ENCODE data around the gene MAPK8.

MAPK8 gene

DNA sequence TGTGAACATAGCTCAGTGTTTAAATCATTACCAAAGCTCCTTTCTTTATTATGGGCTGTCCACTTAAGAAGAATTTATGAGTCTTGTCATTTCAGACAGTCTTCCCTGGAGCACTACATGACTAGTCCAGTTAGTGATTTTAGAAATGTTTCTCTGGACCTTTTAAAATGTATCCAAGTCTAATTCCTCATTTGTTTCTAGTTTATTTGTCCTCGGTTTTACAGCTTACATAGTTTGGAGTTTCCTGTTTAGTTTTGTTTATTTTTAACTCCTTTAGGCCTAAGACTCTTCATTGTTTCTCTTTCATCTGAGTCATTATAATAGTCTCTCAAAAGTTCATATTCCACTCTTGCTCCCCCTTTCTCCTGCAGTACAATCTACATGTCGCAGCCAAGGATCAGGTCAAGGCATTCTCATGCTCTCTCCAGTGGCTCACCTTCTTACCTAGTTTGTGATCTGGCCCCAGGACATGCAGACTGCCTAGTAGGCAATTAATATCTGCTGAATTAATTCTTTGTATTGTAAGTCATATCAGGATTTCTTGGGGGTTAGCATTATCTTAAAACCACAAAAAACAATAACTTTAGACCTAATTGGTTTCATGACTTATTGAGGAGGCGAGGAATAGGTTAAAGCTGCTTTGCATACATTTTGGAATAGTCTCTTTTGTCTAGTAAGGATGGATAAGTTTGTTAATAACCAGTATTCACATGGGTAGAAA is 93.8 kb downstream of the MAPK8 start:
- H3K27ac ChIP-seq (ENCODE audit: extremely low read depth, low read depth, low read length) = no peak overlapping the region
- H3K4me3 ChIP-seq (ENCODE audit: low read depth, low read length) = no peak overlapping the region
- TF ChIP-seq, protein P1, sequence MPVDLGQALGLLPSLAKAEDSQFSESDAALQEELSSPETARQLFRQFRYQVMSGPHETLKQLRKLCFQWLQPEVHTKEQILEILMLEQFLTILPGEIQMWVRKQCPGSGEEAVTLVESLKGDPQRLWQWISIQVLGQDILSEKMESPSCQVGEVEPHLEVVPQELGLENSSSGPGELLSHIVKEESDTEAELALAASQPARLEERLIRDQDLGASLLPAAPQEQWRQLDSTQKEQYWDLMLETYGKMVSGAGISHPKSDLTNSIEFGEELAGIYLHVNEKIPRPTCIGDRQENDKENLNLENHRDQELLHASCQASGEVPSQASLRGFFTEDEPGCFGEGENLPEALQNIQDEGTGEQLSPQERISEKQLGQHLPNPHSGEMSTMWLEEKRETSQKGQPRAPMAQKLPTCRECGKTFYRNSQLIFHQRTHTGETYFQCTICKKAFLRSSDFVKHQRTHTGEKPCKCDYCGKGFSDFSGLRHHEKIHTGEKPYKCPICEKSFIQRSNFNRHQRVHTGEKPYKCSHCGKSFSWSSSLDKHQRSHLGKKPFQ (tag by site-specific recombination; IDR thresholded peaks at IDR 0.05) = no peak
- TF ChIP-seq, protein P2, sequence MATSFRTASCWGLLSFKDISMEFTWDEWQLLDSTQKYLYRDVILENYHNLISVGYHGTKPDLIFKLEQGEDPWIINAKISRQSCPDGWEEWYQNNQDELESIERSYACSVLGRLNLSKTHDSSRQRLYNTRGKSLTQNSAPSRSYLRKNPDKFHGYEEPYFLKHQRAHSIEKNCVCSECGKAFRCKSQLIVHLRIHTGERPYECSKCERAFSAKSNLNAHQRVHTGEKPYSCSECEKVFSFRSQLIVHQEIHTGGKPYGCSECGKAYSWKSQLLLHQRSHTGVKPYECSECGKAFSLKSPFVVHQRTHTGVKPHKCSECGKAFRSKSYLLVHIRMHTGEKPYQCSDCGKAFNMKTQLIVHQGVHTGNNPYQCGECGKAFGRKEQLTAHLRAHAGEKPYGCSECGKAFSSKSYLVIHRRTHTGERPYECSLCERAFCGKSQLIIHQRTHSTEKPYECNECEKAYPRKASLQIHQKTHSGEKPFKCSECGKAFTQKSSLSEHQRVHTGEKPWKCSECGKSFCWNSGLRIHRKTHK (tag by site-specific recombination; IDR thresholded peaks at IDR 0.05) = no peak
- TF ChIP-seq PRDM1 (tag by site-specific recombination; IDR thresholded peaks at IDR 0.05) = peak; percentile 32; the same call in 1 of the 2 replicates
- no peak for TF ChIP-seq BCL11B (tag by site-specific recombination; IDR thresholded peaks at IDR 0.05; ENCODE audit: low read depth)
- peaks cover 8% of the 10 kb centered on the region; the same call in 1 of the 2 replicates for H3K4me1 ChIP-seq (ENCODE audit: control insufficient read depth, insufficient read depth, low read length)
- H3K9me3 ChIP-seq (ENCODE audit: control insufficient read depth, insufficient read depth, low read depth, low read length) = no peaks in the 10 kb centered on the region
- ChIA-PET POLR2A (no interaction called here), CTCF (interaction anchor here (0.8 to 1.1 kb wide), 3 partner anchors 18 to 44 kb away, joined by 3 read pairs; no protein-coding TSS in a partner anchor)
- no peaks in the 10 kb centered on the region for H3K36me3 ChIP-seq (ENCODE audit: control insufficient read depth in 2 of 2, insufficient read depth in 1 of 2, low read length in 2 of 2)

DNA sequence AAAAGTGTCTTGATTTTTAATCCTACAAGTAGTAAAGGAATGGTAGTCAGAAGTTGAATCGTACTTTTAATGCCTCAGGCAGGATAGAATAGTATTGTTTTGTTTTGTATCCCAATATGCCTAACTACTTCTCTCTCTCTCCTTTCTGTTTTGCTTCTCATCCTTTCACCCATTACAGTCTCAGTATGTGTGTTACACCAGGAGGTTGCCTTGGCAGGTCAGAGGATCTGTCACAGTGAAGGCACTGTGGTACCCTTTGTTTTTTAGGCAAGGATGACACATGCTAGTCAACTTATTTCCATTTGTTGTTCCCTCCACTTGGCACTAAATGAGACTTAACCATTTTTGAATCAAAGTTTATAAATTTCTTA is 94.4 kb downstream of the MAPK8 start:
- Histone ChIP-seq H3K9me3 (ENCODE audit: control insufficient read depth, insufficient read depth, low read depth, low read length) (no peaks in the 10 kb centered on the region), H3K27ac (ENCODE audit: extremely low read depth, low read depth, low read length) (no peak overlapping the region), H3K4me1 (ENCODE audit: control insufficient read depth, insufficient read depth, low read length) (peaks cover 8% of the 10 kb centered on the region; the same call in 1 of the 2 replicates), H3K4me3 (ENCODE audit: low read depth, low read length) (no peak overlapping the region), H3K36me3 (ENCODE audit: control insufficient read depth in 2 of 2, insufficient read depth in 1 of 2, low read length in 2 of 2) (no peaks in the 10 kb centered on the region)
- POLR2A ChIA-PET = no interaction called here
- TF ChIP-seq, protein P1 (tag by site-specific recombination; IDR thresholded peaks at IDR 0.05) = no peak
- TF ChIP-seq ZBTB7A (tag by site-specific recombination; IDR thresholded peaks at IDR 0.05; ENCODE audit: low read depth) = no peak
- TF ChIP-seq SETDB1 (IDR thresholded peaks at IDR 0.05; ENCODE audit: insufficient read length, low read length) = no peak
- no peak for TF ChIP-seq KLF9 (tag by site-specific recombination; IDR thresholded peaks at IDR 0.05; ENCODE audit: low read depth)
- no peak for TF ChIP-seq ZNF146 (tag by site-specific recombination; IDR thresholded peaks at IDR 0.05)
- TF ChIP-seq ZBTB17 (tag by site-specific recombination; IDR thresholded peaks at IDR 0.05) = no peak
- no peak for TF ChIP-seq ZNF426 (tag by site-specific recombination; IDR thresholded peaks at IDR 0.05)
- TF ChIP-seq, protein P3, sequence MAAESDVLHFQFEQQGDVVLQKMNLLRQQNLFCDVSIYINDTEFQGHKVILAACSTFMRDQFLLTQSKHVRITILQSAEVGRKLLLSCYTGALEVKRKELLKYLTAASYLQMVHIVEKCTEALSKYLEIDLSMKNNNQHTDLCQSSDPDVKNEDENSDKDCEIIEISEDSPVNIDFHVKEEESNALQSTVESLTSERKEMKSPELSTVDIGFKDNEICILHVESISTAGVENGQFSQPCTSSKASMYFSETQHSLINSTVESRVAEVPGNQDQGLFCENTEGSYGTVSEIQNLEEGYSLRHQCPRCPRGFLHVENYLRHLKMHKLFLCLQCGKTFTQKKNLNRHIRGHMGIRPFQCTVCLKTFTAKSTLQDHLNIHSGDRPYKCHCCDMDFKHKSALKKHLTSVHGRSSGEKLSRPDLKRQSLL (tag by site-specific recombination; IDR thresholded peaks at IDR 0.05) = no peak
- TF ChIP-seq, protein P4, sequence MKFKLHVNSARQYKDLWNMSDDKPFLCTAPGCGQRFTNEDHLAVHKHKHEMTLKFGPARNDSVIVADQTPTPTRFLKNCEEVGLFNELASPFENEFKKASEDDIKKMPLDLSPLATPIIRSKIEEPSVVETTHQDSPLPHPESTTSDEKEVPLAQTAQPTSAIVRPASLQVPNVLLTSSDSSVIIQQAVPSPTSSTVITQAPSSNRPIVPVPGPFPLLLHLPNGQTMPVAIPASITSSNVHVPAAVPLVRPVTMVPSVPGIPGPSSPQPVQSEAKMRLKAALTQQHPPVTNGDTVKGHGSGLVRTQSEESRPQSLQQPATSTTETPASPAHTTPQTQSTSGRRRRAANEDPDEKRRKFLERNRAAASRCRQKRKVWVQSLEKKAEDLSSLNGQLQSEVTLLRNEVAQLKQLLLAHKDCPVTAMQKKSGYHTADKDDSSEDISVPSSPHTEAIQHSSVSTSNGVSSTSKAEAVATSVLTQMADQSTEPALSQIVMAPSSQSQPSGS (tag by site-specific recombination; IDR thresholded peaks at IDR 0.05; ENCODE audit: low read depth) = no peak
- no peak for TF ChIP-seq ZNF549 (tag by site-specific recombination; IDR thresholded peaks at IDR 0.05)
- TF ChIP-seq, protein P5, sequence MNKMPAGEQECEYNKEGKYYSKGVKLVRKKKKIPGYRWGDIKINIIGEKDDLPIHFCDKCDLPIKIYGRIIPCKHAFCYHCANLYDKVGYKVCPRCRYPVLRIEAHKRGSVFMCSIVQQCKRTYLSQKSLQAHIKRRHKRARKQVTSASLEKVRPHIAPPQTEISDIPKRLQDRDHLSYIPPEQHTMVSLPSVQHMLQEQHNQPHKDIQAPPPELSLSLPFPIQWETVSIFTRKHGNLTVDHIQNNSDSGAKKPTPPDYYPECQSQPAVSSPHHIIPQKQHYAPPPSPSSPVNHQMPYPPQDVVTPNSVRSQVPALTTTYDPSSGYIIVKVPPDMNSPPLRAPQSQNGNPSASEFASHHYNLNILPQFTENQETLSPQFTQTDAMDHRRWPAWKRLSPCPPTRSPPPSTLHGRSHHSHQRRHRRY (tag by site-specific recombination; IDR thresholded peaks at IDR 0.05) = no peak
- TF ChIP-seq ZNF169 (tag by site-specific recombination; IDR thresholded peaks at IDR 0.05) = no peak
- no peak for TF ChIP-seq ZNF239 (tag by site-specific recombination; IDR thresholded peaks at IDR 0.05)
- no peak for TF ChIP-seq ZNF530 (tag by site-specific recombination; IDR thresholded peaks at IDR 0.05; ENCODE audit: low read depth)
- no peak for TF ChIP-seq YY1 (tag by site-specific recombination; IDR thresholded peaks at IDR 0.05)
- TF ChIP-seq, protein P6, sequence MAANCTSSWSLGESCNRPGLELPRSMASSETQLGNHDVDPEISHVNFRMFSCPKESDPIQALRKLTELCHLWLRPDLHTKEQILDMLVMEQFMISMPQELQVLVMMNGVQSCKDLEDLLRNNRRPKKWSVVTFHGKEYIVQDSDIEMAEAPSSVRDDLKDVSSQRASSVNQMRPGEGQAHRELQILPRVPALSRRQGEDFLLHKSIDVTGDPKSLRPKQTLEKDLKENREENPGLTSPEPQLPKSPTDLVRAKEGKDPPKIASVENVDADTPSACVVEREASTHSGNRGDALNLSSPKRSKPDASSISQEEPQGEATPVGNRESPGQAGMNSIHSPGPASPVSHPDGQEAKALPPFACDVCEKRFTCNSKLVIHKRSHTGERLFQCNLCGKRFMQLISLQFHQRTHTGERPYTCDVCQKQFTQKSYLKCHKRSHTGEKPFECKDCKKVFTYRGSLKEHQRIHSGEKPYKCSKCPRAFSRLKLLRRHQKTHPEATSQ (tag by site-specific recombination; IDR thresholded peaks at IDR 0.05) = no peak
- CTCF ChIA-PET = interaction anchor here (0.5 kb wide), 1 partner anchor 39 kb away, joined by 5 read pairs; no protein-coding TSS in a partner anchor

Data from HEK293 (cell line).